GM21825 (cell line): ENCODE data around the gene RTN3.
"Not testable (repeated sequence)": the region's sequence is repeated elsewhere in the genome, so short reads cannot be mapped to it uniquely, and the experiment has no call there.

Experiments used
- ATAC-seq: cut with Tn5 transposase; IDR thresholded peaks from one replicate; pipeline ENCODE4 v1.9.1; 2021; ENCODE audit warnings: mild to moderate bottlenecking, moderate library complexity; ENCODE audit not compliant: unreplicated experiment

RTN3 gene

DNA sequence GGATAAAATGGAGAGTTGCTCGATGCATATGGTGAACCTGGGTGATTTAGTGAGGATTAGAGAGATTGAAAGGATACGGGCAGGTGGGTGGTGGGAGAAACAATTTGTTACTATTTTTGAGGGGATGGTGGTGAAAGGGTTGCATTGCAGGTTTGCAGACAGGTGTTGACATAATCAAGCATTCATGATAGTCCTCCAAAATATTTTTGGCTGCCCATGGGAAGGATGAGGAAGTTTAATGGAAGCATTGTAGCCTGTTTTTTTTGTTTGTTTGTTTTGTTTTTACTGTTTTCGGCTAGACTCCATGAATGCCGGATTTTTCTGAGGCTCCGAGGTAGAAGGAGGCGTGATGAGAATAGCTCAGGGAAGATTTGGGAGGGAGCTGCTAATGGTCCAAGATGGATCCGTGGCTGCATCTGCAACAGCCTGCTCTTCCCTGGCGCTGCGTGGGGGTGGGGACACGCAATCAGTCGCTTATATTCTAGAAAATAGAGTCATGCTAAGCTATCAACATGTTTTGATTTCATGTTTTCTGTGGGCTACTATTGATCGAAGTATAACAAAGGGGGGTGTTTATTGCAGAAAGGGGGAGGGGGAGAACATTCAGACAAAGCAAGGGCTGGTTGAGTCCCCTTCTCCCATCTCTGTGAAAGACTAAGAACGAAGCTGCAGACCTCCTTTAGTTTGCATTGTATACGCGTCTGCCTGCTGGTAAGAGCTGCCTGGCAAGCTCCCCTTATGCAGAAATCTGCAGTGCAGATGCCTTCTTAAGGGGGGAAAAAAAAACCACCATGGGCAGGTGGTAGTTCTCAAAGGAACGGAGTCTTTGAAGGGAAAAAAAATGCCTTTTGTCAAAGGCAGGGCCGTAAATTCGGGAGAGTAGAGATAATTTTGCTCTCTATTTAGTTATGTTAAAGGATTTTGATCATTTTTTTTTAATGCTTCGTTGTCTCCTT, 1.0 kb downstream of the RTN3 start:
- peak; percentile 6 for ATAC-seq

DNA sequence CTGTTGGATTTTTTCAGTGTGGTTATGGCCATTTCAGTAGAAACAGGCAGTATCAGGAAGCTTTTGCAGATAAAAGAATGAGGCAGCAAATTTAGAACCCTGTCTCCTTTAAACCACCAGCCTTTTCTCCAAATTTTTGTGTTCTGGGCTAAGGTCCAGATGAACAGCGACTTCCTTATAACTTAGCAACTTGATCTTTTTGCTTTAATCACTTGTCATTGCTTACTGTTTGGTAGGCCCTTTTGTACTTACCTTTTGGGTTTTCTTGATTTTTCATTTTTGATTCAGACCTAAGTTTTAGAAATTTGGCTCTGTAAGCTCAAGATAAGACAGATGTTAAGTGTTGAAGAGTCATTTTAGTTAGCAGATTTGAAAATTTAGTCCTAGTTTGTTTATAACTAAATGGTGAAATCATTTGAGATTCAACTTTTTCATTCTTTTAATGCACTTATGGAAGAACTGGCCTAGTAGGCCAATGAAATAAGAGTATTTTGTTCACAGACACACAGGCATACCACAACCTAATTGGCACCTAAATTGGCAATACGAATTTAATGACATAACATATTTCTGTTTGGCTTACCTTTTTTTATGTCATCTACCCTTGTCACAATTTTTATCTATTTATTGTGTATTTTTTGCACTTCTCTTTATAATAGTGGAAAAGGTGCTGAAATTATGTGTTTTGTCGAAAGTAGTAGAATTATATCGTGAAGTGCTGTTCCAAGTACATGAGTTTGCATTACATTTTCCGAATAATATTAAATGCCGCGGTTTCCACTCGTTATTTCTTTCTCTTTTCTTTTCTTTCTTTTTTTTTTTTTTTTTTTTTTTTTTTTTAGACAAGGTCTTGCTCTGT, 2.1 kb downstream of the RTN3 start:
- ATAC-seq: no peak

DNA sequence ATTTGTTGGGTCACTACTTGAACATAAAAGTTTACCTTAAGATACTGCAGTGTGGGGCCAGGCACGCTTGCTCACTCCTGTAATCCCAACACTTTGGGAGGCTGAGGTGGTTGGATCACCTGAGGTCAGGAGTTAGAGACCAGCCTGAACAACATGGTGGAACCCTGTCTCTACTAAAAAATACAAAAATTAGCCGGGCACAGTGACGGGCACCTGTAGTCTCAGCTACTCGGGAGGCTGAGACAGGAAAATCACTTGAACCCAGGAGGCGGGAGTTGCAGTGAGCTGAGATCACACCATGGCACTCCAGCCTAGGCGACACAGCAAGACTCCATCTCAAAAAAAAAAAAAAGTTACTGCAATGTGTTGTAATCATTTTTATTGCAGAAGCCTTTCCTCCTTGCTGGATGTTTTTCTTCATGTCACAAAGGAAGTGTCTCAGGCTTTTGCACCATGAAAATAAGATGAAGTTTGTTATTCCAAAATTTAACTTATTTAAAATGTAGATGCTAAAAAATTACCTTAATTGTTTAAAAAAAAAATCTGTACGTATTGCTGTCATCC, 3.9 kb downstream of the RTN3 start:
- ATAC-seq: not testable (repeated sequence)

DNA sequence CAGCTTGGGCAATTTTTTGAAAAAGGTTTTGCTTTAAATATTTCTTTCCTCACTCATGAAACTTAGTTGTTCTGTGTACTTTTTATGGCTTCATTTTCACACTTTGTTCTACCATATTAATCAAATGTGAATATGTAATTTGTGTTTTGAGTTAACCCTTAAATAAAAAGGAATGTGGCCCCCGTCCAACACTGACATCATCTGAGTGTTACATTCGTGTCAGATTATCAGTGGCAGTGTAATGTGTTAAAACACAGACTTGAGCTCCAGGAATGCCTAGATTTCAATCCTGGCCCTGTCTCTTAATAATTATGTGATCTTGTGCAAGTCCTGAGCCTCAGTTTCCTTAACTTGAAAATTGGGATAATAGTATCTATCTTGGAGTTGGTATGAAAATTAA, 5.6 kb downstream of the RTN3 start:
- no peak for ATAC-seq

DNA sequence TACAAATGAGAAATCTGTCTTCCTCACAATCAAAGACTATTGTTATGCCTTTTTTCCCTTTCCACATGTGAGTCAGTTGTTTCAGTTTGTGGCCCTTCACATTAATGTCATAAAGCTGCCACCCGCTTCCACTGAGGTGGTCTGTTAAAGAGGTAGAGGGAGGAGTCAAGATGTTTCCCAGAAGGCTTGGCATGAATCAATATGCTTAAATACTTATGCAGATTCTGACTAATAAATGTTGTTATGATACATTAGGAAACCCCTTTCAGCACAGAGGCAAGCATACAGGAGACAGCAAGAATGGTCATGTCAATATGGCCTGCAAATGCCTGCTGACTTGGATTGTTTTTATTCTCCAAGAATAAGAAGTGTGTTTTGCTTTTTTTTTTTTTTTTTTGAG, 6.5 kb downstream of the RTN3 start:
- ATAC-seq: no peak

DNA sequence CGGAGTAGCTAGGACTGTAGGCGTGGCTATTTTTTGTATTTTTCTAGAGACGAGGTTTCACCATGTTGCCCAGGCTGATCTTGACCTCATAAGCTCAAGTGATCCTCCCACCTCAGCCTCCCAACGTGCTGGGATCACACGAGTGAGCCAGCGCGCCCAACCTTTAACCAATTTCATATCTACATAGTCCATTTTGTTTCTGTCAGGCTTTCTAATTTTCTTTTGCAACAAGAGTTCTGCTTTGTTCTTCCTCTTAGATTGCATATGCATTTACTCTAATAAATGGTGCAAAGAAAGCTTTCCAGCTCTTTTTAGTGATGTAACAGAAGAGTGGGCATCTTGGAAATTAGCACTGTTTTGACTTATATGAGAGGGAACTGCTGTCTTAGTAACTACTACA, 13.3 kb downstream of the RTN3 start:
- ATAC-seq: no peak

DNA sequence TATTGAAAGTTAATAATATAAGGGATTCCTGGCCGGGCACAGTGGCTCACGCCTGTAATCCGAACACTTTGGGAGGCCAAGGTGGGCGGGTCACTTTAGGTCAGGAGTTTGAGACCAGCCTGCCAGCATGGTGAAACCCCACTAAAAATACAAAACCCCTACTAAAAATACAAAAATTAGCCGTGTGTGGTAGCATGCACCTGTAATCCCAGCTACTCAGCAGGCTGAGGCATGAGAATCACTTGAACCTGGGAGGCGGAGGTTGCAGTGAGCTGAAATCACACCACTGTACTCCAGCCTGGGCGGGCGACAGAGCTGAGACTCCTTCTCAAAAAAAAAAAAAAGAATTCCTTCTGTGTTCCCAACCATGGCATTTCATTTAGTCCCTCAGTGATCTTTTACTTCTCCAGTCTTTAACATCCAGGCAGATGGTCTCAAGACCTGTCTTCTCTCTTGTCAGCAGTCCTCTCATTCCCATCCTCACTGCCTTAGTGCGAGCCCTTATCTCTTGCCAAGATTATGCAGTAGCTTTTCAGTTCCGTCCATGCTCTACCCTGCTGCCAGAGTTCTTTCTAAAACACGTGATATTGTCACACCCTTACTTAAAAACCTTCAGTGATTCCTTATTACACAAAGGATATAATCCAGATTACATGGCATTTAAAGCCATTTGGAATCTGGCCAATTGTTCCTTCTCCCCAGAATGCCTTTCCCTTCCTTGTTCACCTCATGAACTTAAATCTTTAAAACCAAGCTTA, 17.9 kb downstream of the RTN3 start:
- no peak for ATAC-seq

DNA sequence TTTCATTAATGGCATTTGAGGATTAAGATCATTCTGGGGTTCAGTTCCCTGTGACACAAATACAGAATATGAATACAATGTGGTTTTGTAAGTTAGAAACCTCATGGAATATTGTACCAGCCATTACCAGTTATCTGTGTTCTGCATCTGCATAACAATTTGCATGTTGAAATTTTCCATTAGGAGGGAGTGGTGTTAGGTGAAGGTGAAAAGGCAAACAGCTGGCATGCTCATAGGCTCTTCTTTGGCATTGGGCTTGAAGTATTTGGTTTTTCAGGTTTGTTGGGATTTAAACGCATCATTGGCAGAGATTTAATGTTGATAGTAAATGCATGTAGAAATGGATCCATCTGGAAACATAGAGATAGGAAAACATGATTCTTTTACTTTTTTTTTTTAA, 18.6 kb downstream of the RTN3 start:
- ATAC-seq: no peak

DNA sequence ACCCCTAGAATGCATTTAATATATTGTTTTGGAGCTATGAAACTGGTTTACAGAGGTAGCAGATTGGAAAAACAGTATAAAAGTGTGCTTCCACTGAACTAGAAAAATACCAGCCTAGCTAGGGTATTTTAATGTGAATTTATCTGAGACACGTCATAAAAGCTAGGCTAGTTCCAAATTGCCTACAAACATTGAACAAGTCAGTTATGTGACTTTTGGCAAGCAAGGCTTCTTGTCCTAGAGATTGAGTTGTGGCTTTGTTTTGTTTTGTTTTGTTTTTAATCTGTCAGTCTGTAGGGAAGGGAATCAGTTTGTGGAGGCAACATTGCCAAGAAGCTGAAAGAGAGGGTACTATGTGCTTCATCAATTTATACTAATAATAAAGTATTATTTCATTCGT, 24.2 kb downstream of the RTN3 start:
- ATAC-seq: no peak

DNA sequence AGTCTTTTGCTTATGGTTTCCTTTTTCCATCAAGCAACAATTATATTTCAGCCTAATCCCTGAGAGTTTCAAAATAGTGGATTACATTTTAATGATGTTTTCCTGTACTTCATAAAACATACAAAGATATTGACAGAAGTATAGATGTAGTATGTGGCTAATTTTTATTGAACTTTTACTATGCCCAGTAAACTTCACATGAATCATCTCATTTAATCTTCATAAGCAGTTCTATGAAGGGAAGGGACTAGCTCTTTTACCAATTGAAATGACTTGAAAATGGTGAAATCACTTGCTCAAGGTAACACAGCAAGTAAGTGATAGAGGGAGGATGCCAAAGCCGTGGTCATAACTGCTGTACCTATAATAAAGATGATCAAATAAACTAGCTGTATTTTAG, 27.5 kb downstream of the RTN3 start:
- ATAC-seq: no peak

DNA sequence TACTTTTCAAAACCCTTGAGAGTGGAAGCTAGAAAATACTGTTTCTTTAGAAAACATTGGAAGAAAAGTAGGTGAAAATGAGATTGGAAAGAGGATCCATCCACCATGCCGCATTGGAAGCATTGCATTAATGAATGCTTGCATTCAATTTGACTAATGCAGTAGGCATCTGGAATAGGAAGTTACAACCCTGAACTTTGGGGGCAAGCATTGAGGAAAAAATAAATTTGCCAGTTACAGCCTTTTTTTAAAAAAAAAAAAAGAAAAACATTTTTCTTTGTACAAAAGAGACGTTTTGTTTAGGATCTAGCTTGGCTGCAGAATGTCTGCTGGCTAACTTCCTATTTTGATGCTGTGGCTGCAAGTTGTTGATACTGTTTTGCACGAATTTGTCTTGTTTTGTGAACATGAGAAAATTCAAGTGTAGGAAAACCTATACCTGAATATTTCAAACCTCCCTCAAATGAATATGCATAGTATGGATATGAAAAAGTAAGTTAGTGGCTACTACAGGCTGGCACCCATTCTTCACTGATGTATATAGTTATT, 28.1 kb downstream of the RTN3 start:
- no peak for ATAC-seq

DNA sequence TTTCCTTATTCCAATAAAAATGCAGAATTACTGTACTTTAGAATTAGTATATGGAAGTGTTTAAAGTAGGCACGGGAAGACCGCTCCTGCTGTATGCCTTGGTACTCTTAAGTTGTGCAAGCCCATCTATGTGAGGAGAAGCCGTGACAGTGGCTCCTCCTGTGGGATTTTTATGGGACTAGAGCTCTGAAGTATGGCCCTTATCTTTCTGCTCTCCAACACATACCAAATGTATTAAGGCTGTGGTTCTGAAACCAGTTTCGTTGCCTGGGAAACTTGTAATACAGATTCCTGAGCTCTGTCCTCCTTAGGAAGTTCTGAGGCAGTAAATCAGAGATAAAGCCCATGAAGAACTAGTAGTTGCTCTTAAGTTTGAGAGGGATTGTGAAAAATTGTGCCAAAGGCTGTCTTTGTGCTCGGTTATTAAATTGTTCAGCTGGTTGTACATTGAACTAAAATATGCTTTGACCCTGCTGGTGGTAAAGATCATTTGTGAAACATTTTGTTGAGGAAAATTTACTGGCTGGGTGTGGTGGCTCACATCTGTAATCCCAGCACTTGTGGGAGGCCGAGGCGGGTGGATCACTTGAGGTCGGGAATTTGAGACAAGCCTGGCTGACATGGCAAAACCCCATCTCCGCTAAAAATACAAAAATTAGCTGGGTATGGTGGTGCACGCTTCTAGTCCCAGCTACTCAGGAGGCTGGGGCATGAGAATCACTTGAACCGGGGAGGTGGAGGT, 29.3 kb downstream of the RTN3 start:
- no peak for ATAC-seq

DNA sequence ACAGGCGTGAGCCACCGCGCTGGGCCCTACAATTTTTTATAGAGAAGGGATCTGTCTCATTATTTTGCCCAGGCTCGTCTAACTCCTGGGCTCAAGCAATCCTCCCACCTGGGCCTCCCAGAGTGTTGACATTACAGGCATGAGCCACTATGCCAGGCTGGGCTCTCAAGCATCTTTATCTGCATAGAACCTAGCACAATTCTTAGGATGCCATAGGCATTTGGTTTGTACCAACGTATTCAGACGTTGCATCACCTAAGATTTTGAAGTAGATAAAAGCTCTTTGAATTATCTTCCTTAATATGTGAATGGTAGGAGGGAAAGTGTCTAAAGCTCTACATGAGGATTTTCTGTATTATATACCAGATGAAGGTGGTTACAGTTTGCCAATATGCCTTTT, 30.5 kb downstream of the RTN3 start:
- no peak for ATAC-seq

DNA sequence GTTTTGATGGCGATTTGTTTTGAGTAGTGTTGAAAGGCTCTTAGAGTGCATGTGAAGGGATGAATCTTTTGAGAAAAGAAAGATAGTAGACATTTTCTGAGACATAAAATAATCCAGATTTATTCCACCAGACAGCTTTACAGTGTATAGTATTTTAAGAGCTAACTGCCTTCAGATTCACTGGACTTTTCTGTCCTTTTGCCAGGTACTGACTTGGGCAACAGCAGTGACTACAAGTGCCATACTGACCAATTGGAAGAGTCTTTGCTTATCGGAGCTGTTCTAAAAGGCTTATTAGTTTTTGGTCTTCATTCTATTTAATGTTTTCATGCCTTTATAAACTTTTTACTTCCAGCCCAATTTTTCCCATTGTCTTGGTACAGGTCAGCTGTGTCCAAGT, 32.5 kb downstream of the RTN3 start:
- ATAC-seq: no peak

DNA sequence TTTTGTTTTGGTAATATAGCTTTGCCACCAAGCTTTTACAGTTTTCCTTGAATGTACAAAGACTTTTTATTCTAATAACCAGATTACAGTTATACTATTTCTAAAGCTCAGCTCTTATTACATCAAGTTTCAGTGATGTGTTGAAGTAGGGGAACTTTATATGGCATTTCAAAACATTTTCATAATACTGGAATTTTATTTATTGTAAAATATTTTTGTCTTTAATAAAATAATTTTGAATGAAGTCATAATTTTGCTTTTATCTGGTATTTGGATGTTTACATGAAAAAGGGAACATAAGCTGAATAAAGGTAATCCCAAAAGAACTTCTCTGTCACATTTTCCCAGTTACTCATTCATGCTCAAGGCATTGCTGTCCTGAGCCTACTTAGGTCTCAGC, 34.7 kb downstream of the RTN3 start:
- ATAC-seq: no peak

DNA sequence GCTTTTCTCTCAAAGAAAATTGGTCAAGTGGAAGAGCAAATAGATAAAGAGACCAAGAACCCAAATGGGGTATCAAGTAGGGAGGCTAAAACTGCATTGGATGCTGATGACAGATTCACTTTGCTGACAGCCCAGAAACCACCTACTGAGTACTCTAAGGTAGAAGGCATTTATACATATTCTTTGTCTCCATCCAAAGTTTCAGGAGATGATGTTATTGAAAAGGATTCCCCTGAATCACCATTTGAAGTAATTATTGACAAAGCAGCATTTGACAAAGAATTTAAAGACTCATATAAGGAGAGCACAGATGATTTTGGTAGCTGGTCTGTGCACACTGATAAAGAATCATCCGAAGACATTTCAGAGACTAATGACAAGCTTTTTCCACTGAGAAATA, 37.7 kb downstream of the RTN3 start:
- ATAC-seq: no peak

DNA sequence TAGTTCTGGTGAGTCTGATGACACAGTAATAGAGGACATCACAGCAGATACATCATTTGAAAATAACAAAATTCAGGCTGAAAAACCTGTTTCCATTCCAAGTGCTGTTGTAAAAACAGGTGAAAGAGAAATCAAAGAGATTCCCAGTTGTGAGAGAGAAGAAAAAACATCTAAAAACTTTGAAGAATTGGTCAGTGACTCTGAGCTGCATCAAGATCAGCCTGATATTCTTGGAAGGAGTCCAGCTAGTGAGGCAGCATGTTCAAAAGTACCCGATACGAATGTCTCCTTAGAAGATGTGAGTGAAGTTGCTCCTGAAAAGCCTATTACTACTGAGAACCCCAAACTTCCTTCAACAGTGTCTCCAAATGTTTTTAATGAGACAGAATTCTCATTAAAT, 38.7 kb downstream of the RTN3 start:
- ATAC-seq: no peak

DNA sequence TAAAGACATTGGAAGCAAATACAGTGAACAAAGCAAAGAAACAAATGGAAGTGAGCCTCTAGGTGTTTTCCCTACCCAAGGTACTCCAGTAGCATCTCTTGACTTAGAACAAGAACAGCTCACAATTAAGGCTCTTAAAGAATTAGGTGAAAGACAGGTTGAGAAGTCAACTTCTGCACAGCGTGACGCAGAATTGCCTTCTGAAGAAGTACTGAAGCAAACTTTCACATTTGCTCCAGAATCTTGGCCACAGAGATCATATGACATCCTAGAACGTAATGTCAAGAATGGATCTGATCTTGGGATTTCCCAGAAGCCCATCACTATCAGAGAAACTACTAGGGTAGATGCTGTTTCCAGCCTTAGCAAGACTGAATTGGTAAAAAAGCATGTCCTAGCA, 39.3 kb downstream of the RTN3 start:
- no peak for ATAC-seq

DNA sequence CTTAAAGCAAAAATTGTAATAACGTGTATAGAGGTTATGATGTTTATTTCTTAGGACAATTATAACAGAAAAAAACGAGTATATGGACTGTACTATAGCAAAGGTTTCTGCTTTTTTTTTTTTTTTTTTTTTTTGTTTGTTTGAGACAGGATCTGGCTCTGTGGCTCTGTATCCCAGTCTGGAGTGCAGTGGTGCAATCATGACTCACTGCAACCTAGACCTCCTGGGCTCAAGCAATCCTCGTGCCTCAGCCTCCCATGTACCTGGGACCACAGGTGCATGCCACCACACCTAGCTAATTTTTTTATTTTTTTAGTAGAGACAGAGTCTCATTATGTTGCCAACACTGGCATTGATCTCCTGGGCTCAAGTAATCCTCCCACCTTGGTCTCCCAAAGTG, 48.0 kb downstream of the RTN3 start:
- ATAC-seq: no peak

DNA sequence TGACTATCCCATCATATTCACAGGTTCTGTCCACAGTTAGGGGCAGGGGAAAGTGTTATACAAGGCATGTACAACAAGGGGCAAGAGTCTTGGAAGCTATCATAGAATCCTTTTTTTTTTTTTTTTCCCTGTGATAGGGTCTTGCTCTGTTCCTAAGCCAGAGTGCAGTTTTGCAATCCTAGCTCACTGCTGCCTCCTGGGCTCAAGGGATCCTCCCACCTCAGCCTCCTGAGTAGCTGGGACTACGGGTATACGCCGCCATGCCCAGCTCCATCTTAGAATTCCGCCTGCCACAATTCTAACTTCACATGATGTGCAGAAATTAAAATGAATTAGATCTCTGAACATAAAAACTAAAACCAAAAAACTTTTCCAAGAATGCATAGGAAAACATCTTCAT, 55.6 kb downstream of the RTN3 start:
- no peak for ATAC-seq
